Measurements from ENCODE around the gene OR6J1. TPM values are rescaled to one million over a fixed set of nuclear protein-coding genes. Genes with fewer than 3 reads are reported as not detected.

Gene OR6J1
- total and polyA plus RNA-seq, 2 of the 13 experiments (the other 11 are each of a cell fraction or from before 2014, with no cell fraction given): not detected

GRCh38 chr14:22598896-22599244, 45.3 kb downstream of the OR6J1 start (continued):
- TF ChIP-seq HIC2 (CRISPR knock-in tag; IDR thresholded peaks at IDR 0.05; ENCODE audit: low read depth) (no peak), ZNF724P (CRISPR knock-in tag; IDR thresholded peaks at IDR 0.05; ENCODE audit: borderline replicate concordance) (no peak), ZNF34 (CRISPR knock-in tag; IDR thresholded peaks at IDR 0.05; ENCODE audit: borderline replicate concordance) (no peak), ZNF761 (CRISPR knock-in tag; conservative IDR thresholded peaks at IDR 0.05) (no peak), HCFC1 (IDR thresholded peaks at IDR 0.05; ENCODE audit: low read depth, low read length) (no peak), ZNF414 (CRISPR knock-in tag; IDR thresholded peaks at IDR 0.05) (no peak), SNAPC4 (CRISPR knock-in tag; IDR thresholded peaks at IDR 0.05) (0 out of 2 replicates have a peak, but pooled peaks have one; percentile 1), ZC3H4 (CRISPR knock-in tag; IDR thresholded peaks at IDR 0.05; ENCODE audit: borderline replicate concordance) (no peak), ZNF407 (CRISPR knock-in tag; IDR thresholded peaks at IDR 0.05; ENCODE audit: not compliant biosample characterization) (no peak), KDM4B (CRISPR knock-in tag; IDR thresholded peaks at IDR 0.05) (no peak; the same call in 1 of the 2 replicates), ZNF136 (CRISPR knock-in tag; IDR thresholded peaks at IDR 0.05; ENCODE audit: low read depth) (no peak), NPAS2 (CRISPR knock-in tag; IDR thresholded peaks at IDR 0.05; ENCODE audit: borderline replicate concordance) (no peak), ZNF263 (CRISPR knock-in tag; IDR thresholded peaks at IDR 0.05) (no peak), ZNF569 (CRISPR knock-in tag; IDR thresholded peaks at IDR 0.05; ENCODE audit: borderline replicate concordance) (no peak)
